G401.6 (cell line): ENCODE results near the gene IGF2BP1.
A peak's percentile ranks its signal among the peaks of the same experiment; 100 is the strongest.

ENCODE experiments used
- FAIRE-seq: peaks from 2 replicates; lab custom pipeline; 2012; peaks lifted over from hg19 to GRCh38; lab: Jason Lieb, UNC

IGF2BP1 gene

DNA sequence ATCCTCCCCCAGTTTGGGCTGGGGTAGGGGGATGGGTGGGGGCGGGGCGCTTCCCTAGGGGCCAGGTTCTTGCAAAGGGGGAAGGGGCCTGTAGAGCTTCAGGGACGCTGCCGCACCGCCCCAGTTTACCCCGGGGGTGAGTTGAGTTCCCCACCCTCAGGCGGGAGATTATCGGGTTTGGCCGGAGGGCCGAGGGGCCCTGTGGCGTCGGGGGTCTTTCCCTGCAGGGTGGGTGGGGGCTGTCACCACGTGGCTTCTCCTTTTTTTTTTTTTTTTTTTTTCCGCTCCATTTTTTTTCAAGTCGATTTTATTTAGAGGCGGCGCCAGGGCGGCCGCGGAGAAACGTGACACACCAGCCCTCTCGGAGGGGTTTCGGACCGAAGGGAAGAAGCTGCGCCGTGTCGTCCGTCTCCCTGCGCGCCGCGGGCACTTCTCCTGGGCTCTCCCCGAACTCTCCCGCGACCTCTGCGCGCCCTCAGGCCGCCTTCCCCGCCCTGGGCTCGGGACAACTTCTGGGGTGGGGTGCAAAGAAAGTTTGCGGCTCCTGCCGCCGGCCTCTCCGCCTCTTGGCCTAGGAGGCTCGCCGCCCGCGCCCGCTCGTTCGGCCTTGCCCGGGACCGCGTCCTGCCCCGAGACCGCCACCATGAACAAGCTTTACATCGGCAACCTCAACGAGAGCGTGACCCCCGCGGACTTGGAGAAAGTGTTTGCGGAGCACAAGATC lies at the start of gene IGF2BP1:
Gene IGF2BP1, plus strand, starts transcription at position 283 of the 724 bp plus-strand sequence. Its CDS starts 361 bp downstream, at position 644.
- peak; percentile 13 for FAIRE-seq

DNA sequence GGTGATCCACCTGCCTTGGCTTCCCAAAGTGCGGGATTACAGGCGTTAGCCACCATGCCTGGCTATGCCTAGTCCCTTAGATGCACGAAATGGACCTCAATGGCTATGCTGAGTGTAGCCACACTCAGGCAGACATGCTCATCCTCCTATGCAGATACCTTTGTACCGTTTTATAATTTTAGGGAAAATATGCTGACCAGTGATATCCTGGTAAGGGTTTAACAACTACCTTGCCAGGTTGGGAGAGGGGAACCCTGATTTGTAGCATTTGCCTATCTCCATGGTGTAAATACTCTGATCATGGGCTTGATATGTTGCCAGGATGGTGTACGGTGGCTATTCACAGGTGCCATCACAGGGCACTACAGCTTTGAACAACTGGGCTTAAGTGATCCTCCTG lies 45.6 kb upstream of the IGF2BP1 start:
- no peak for FAIRE-seq

DNA sequence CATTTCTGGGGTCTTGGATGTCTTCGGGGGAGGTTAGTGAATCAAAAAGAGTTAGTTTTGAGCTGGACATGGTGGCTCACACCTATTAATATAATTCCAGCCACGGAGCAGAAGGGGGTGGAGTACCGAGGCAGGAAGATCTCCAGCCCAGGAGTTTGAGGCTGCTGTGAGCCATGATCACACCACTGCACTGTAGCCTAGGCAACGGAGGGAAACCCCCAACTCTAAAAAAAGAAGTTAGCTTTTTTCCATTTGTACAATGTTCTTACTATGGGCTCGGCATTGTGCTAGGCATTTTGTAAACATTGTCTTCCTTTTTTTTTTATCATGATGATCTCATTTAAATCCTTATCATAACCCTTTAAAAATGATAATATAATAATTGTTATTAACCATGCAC lies 44.3 kb upstream of the IGF2BP1 start:
- peak; percentile 65 for FAIRE-seq

DNA sequence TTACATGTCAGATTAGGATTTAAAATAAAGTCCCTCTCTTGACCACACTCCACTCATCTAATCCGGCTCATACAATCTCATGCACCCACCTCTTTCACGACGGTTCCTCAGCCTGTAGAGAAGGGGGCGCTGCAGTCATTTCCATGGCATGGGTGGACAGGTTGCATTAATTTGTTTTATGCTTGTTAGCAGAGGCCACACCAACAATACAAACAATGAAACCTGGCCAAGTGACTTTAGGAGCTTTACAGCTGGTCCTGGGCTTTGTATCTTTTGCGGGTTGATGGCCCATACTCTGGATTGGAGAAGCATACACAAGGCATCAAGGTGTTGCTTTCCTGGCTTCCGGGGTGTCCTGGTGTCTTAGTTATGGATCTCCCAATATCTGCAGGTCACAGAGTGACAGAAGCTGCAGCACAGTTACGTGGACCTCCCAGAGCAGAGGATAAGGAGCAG lies 42.9 kb upstream of the IGF2BP1 start:
- peak; percentile 90 for FAIRE-seq

DNA sequence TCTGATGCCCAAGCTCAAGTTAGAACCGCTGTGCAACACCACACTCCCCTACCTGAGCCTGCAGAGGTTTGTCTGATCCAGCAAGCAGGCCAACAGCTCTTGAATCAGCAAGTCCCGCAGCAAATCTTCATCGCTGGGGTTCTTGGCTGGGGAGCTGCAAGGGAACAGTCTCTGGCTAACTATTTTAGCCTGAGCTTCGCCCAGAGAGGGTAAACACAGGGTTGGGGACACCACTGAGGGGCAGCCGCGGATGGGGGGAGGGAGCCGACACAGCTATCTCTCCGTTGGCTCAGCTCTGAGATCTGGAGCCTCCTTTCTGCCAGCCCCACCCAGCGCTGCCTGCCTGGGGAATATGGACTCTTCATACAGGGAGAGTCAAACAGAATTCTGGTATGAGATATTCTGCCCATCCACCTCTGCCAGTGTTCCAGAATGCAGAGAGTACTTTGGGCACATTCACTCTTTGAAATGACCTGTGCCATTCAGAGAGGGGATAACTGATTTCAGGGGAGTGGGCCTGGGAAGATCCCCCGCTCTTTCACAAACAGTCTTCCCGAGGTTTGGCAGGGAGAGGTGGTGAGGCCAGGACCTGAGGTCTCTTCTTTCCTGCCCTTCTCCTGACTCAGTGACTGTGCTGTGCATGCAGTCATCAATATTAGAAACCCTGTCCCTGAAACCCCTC lies 36.2 kb upstream of the IGF2BP1 start:
- FAIRE-seq: no peak

DNA sequence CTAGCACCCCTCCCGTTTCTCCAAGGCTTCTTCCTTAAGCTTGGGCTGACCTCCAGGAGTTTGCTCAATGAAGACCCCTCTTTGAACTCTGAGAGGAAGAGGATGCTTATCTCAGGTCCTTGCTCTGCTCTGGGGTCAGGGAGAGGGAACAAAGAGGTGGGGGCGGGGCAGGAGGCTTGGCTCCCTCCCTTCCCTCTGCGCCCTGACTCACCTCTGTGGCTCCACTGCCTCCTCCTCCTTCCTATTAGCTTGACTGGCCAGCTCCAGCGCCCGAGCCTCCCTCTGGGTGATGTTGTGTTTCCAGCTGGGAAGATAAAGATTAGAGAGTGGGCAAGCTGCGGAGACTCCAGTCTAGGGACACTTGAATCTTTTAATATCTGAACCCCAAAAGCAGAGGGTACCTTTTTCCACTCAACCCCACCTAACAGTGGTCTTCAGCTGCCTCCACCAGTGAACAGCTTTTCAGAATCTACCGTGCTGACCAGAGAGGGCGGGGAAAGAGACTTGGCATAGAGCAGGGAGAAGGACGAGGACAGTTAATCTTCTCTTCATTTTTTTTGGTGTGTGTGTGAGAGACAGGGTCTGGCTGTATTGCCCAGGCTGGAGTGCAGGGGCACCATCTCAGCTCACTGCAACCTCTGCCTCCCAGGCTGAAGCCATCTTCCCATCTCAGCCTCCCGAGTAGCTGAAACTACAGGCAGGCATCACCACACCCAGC lies 35.5 kb upstream of the IGF2BP1 start:
- FAIRE-seq: no peak

DNA sequence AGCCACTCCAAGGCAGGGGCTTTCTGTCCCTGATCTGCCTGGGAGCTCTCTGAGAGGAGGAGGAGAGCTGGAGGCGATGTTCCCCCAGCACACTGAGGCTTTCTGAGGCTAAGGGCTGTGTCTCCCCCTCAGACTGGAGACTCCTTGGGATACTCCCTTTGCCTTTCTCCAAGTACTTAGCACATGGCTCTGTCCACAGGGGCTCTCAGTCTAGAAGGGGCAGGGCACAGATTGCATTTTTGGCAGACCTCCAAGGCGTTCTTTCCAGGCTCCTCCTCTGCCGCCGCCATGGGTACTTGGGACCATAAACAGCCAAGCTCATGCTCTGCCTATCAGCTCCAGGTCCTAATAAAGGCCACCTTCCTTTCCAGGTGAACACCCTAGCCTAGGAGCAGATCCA lies 27.0 kb upstream of the IGF2BP1 start:
- FAIRE-seq: no peak

DNA sequence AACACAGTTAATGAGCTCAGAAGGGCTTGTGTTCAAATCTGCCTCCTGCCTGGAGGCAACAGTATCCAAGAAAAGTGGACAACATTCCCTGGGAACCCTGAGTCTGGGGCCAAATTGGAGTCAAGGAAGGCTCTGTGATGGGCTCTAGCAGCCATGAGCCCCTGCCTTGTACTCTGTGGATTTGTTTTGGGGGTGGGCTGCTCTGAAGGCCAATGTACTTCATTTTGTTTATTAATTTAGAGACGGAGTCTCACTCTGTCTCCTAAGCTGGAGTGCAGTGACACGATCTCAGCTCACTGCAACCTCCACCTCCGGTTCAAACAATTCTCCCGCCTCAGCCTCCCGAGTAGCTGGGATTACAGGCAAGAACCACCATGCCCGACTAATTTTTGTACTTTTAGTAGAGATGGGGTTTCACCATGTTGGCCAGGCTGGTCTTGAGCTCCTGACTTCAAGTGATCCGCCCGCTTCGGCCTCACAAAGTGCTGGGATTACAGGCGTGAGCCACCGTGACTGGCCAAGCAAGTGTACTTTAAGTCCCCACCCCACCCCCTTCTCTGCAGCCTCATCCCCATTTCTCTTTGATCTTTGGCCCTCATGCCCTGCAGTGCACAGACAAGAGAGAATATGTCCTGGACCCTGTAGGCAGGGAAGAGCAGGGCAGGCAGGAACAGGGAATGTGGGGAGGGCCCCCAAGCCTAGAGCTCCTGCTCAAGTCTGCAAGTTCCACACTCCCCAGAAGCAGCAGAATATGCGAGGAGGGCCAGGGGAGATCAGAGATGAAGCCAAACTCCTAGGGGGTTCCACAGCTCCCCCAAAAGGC lies 26.1 kb upstream of the IGF2BP1 start:
- no peak for FAIRE-seq

DNA sequence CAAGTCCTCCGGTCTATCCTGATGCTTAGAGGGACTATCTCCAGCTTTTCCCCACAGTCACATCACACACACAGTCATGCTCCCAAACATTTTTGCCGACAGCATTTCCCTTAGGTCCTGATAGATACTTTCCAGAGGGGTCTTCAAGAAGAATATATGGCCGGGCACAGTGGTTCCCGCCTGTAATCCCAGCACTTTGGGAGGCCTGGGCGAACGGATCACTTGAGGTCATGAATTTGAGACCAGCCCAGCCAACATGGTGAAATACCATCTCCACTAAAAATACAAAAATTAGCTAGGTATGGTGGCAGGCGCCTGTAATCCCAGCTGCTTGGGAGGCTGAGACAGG lies 24.5 kb upstream of the IGF2BP1 start:
- no peak for FAIRE-seq

DNA sequence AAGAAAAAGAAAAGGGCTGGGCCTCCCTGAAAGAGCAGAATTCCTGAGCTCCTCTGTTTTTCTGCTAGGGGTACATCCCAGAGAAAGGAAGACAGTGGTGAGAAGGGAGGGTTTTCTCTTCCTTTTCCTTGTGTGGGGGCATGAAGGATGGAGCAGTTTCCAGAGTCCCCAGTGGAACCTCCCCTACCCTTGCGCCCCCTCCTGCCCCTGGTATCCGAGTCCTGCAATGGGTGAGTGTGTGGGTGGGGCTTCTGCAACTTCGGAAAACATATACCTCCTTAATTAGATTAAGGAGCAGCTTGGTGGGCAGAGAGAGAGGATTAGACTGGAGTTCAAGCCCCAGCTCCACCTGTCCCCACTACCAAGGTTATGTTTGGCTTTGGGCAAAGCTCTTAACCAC lies 23.4 kb upstream of the IGF2BP1 start:
- no peak for FAIRE-seq

DNA sequence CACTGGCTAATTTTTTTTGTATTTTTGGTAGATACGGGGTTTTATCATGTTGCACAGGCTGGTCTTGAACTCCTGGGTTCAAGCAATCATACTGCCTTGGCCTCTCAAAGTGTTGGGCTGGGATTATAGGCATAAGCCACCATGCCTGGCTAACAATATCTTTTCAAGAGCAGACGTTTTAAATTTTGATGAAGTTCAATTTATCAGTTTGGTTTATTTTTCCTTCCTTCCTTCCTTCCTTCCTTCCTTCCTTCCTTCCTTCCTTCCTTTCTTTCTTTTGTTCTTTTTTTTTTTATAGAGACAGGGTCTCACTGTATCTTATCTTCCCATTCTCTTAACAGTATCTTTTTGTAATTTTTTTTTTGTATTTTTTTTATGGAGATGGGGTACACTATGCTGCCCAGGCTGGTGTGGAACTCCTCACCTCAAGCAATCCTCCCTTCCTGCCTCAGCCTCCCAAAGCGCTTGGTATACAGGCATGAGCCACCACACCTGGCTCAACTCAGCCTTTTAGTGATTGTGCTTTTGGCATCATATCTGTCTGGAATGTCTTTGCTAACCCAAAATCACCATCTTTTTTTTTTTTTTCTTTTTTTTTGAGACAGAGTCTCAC lies 15.2 kb upstream of the IGF2BP1 start:
- no peak for FAIRE-seq

DNA sequence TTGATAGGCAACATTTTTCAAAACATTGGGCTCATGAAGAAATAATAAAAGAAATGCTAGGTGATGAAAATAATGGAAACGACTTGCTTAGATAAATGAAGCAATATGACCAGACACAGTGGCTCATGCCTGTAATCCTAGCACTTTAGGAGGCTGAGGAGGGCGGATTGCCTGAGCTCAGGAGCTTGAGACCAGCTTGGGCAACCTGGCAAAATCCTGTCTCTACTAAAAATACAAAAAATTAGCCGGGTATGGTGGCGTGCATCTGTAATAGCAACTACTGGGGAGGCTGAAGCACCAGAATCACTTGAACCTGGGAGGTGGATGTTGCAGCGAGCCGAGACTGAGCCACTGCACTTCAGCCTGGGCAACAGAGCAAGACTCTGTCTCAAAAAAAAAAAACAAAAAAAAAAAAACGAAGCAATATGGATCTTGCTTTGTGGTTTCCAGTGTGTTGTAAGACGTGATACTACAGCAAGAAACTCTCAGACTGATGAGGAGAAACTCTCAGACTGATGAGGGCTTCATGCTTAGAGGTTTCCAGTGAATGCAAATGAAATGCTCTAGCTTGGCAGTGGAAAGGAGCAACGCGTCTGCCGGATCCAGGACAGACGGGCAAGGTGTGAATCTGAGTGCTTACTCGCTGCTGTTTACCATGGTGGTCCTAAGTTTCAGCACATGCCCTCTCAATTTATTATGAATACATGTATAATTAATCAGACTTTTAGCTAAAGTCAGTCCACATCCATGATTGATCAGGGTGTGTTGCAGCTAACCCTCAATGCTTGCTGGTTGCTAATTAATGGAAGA lies 11.5 kb upstream of the IGF2BP1 start:
- no peak for FAIRE-seq

DNA sequence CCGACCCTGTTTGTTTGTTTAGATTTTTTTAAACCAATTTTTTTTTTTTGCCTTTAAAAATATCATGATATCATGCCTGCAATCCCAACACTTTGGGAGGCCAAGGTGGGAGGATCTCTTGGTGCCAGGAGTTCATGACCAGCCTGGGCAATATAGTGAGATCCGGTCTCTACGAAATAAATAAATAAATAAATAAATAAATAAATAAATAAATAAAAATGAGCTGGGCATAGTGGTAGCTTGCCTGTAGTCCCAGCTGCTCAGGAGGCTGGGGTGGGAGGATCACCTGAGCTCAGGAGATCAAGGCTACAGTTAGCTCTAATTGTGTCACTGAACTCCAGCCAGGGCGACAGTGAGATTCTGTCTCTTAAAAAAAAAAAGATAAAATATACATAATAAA lies 8.1 kb upstream of the IGF2BP1 start:
- no peak for FAIRE-seq

DNA sequence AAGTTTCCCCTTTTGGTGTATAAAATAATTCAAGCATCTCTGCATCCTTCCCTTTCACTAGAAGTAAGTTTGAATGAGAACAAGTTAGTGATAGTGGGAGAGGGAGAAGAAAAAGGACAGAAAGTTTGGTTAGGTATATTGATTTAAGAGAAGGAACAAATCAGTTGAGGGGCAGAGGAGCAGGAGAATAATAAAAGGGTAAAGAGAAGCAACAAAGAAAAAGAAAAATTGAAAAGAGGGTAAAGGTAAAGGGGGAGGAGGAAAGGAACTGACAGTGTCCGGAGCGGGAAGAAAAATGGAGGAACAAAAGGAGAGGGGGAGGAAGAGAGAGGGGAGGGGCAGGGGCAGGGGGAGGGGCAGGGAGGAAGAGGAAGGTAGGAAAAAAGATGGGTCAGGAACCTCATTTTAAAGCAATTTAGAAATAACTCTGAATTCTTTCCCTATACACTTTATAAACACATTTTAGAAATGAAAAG lies 6.3 kb upstream of the IGF2BP1 start:
- no peak for FAIRE-seq

DNA sequence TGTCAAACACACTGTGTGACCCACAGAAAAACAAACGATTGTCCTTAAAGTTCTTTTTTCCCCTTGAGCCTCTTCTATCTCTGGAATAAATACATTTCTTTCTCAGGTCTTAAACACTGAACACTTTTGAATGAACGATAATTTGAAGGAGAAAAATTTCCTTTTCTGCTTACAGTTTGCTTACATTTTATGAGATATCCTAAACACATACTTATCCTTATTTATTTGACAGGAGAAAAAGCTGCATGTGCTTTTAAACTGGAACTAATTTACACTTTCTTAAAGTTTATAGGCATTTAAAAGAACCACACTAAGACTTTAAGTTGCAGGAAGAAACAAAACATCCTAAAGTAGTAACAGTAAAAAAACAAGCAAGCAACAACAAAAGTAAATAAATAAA lies 4.7 kb upstream of the IGF2BP1 start:
- FAIRE-seq: no peak

DNA sequence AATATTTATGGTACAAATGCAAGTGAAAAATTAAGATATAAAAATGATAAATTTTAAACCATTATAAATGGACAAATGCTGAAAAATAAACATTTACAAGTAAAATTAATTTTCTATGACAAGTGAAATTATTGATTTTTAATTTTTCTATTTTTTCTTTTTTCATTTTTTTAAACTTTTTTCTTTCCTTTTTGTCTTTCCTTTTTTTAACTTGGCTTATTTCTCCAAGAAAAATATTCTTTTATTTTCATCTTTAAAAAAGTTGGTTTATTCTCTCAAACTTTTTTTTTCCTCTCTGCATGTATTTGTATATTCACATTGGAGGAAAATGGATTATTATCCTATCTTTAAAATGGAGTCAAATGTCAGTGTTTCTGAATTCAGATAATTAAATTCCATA lies 3.9 kb upstream of the IGF2BP1 start:
- peak; percentile 96 for FAIRE-seq

DNA sequence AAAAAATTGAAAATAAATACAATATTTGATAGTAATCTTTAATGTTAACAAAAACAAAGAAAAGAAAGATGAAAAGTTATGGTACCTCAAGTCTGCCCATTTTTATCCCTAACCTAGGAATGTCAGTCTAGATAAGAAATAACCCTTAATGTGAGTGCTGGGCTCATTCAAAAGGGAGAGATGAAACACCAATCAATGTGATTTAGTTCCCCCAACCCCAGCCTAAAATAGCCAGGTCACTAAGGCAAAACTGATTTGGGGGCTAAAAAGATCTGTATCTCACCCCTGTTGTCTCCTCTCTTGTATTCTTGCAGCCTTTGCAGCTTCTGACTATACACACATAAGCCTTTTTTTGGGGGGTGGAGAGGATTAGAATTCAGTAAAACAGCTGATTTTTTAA lies 3.2 kb upstream of the IGF2BP1 start:
- no peak for FAIRE-seq

DNA sequence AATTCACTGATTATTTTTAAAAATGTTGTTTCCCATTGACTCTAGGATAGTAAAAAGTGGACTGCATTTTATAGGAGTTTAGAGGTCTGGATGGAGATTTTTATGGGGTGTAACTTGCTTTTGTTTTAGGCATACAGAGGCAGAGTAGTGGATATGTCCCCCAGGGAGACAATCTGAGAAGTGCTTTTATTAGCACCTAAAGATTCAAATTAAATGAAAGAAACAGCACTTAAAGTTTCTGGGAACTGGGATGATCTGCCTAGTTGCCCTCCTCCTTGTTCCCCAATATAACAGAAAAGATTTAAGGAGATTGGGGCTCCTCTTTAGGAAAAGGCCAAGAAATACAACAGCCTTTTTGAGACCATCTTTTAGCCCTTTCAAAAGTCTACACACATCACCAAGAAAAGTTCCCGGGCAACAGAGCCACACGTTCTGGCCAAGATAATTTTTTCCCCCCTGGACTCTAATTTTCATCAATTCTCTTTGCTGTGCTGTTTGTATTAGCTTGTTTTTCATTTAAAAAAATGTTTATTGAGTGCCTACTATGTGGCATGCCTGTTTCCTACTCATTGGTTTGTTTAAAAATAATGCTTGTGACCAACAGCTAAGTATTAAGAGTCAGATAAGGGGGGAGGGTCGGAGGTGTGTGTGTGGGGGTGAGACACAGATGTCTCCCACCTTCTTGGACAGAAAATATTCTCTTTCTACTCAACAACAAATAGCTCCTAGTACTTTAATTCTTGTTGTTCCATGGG lies 2.5 kb upstream of the IGF2BP1 start:
- FAIRE-seq: no peak

DNA sequence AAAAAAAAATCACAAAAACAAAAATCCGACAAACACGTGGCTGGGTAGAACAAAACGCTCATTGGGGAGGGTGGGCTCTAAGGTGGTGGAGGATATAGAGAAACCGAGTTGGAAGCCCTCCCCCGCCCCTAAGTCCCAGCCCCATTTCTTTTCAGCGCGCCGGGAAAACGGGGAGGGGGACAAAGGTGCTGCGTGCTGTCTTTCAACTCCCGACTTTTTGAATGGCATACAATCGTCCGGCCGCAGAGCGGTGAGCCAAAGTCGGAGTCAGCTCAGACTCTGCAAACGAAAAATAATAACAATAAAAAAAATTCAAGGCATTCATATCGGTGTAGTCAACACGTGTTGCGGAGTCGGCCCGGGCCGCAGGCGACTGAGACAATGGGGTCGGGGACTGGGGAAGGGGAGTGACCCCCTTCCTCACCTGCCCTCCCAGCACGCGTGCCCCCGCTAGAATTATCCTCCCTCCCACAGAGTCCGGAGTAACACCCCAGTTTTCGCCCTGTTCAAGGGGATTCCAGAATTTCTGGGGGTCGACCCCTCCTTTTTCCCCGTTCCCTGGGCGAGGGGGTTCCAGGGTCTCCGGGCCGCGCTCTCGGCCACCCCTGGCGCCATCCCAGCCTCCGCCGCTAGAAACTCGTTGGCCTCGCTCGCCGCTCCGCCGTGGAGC lies 1.7 kb upstream of the IGF2BP1 start:
- no peak for FAIRE-seq
